GM12878 (cell line): ENCODE results near the gene GSK3A. TPM values are rescaled to one million over a fixed set of nuclear protein-coding genes. Genes with fewer than 3 reads are reported as not detected.

Experiments used
- ATAC-seq: fragments of 200-7000 bp; cut with Tn5 transposase; 3 replicates; pipeline ENCODE4 v1.9.1; 2020; ENCODE audit warnings: mild to moderate bottlenecking, moderate library complexity
- BruUV-seq: library from RNA; stranded (reverse); fragments of 400-500 nt; replicated peaks from 2 replicates; lab custom pipeline; 2021; lab: Mats Ljungman, UMichigan
- CTCF ChIA-PET: fragments of 300-600 bp; sonication (Branson Sonifier 250); formaldehyde crosslinking; extraction: SDS; loops from one replicate; lab custom pipeline; 2021; ENCODE audit warnings: inconsistent platforms; lab: Yijun Ruan, JAX
- POLR2A ChIA-PET: fragments of 350-600 bp; formaldehyde crosslinking; extraction: SDS; loops from one replicate; lab custom pipeline; 2021; ENCODE audit warnings: inconsistent platforms; lab: Charles Lee
- RAD21 ChIA-PET: fragments of 300-600 bp; sonication (Branson Sonifier 250); formaldehyde crosslinking; loops from one replicate; lab custom pipeline; 2023; ENCODE audit warnings: antibody characterized with exemption; ENCODE audit not compliant: unreplicated experiment; lab: Charles Lee
- SMC1A ChIA-PET: fragments of 300-600 bp; sonication (Branson Sonifier 250); formaldehyde crosslinking; loops from one replicate; lab custom pipeline; 2023; ENCODE audit not compliant: unreplicated experiment, uncharacterized antibody; lab: Charles Lee
- DNase-seq: peaks from one replicate; pipeline ENCODE4 v3.0.0-alpha.2; 2011; ENCODE audit warnings: low read depth, low spot score
- FAIRE-seq: peaks from 3 replicates; lab custom pipeline; 2011; peaks lifted over from hg19 to GRCh38; lab: Jason Lieb, UNC
- H2AFZ ChIP-seq: 2 replicates; pipeline ENCODE4 v1.6.0; 2011; ENCODE audit warnings: low read depth, low read length, control low read depth; ENCODE audit not compliant: control insufficient read depth
- H3K27ac ChIP-seq: 2 replicates; pipeline ENCODE4 v1.5.1; 2011; ENCODE audit warnings: control low read depth; ENCODE audit not compliant: control insufficient read depth, insufficient read depth
- H3K27me3 ChIP-seq, 2 experiments: replicated peaks in 1 of 2; 2 replicates each; pipeline versions ENCODE4 v1.6.0 to v1.6.1; 2011; ENCODE audit warnings: low read length in 1 of 2; ENCODE audit not compliant: control insufficient read depth in 2 of 2, insufficient read depth in 2 of 2
- H3K36me3 ChIP-seq, 2 experiments: 2 replicates each; pipeline ENCODE4 v1.5.1; 2011; ENCODE audit warnings: low read length in 1 of 2; ENCODE audit not compliant: control insufficient read depth in 2 of 2, insufficient read depth in 2 of 2
- H3K4me1 ChIP-seq: 2 replicates; pipeline ENCODE4 v1.6.1; 2011; ENCODE audit warnings: mild to moderate bottlenecking, low read length, moderate library complexity, mixed read lengths; ENCODE audit not compliant: control insufficient read depth, insufficient read depth
- H3K4me2 ChIP-seq: 2 replicates; pipeline ENCODE4 v1.6.0; 2011; ENCODE audit warnings: control low read depth; ENCODE audit not compliant: control insufficient read depth, insufficient read depth
- H3K4me3 ChIP-seq: fragments of 200-600 bp; sonication (generic); 2 replicates; pipeline ENCODE4 v1.5.1; 2016
- H3K79me2 ChIP-seq: 2 replicates; pipeline ENCODE4 v1.6.0; 2011; ENCODE audit warnings: low read length; ENCODE audit not compliant: control insufficient read depth, insufficient read depth
- H3K9ac ChIP-seq: 2 replicates; pipeline ENCODE4 v1.8.0; 2011; ENCODE audit warnings: low read length, control low read depth, mixed read lengths; ENCODE audit not compliant: control insufficient read depth, insufficient read depth
- H3K9me3 ChIP-seq: replicated peaks from 3 replicates; pipeline ENCODE4 v1.5.1; 2011; ENCODE audit warnings: mild to moderate bottlenecking, low read length; ENCODE audit not compliant: control insufficient read depth, insufficient read depth
- H4K20me1 ChIP-seq: 2 replicates; pipeline ENCODE4 v1.6.0; 2011; ENCODE audit not compliant: control insufficient read depth, insufficient read depth
- ASH2L ChIP-seq: fragments of 300-600, 200-600 bp; sonication (generic); IDR thresholded peaks from 2 replicates; pipeline ENCODE4 v1.6.1; 2017; ENCODE audit warnings: low read depth, mild to moderate bottlenecking, borderline replicate concordance
- CBX3 ChIP-seq: fragments of 200-600 bp; sonication (generic); IDR thresholded peaks from 2 replicates; pipeline ENCODE4 v1.6.1; 2016; ENCODE audit warnings: low read depth, borderline replicate concordance
- DPF2 ChIP-seq: fragments of 450-650 bp; IDR thresholded peaks from 2 replicates; pipeline ENCODE4 v1.6.1; 2017; ENCODE audit warnings: mild to moderate bottlenecking
- EED ChIP-seq: sonication (generic); IDR thresholded peaks from 2 replicates; pipeline ENCODE4 v1.6.1; 2016; ENCODE audit warnings: antibody characterized with exemption, low read depth
- HDAC2 ChIP-seq: fragments of 200-600 bp; sonication (generic); IDR thresholded peaks from 2 replicates; pipeline ENCODE4 v1.6.1; 2017
- LARP7 ChIP-seq: fragments of 450-650 bp; IDR thresholded peaks from 2 replicates; pipeline ENCODE4 v1.6.1; 2017; ENCODE audit warnings: mild to moderate bottlenecking
- MYC ChIP-seq: IDR thresholded peaks from 2 replicates; pipeline ENCODE4 v1.6.1; 2011; ENCODE audit warnings: mild to moderate bottlenecking, low read length, moderate library complexity, inconsistent platforms; ENCODE audit not compliant: insufficient read depth, insufficient replicate concordance, insufficient read length, severe bottlenecking
- NFIC ChIP-seq: IDR thresholded peaks from 2 replicates; pipeline ENCODE4 v1.6.1; 2012; ENCODE audit warnings: low read depth, mild to moderate bottlenecking, inconsistent platforms, low read length, moderate library complexity
- NRF1 ChIP-seq: conservative IDR thresholded peaks from 2 replicates; pipeline ENCODE4 v1.6.1; 2011; ENCODE audit warnings: mild to moderate bottlenecking, low read depth, low read length, improper control_type of control experiment
- RELA ChIP-seq: fragments of 450-650 bp; IDR thresholded peaks from 2 replicates; pipeline ENCODE4 v1.8.0; 2014; ENCODE audit warnings: borderline replicate concordance; ENCODE audit not compliant: partially characterized antibody
- SIN3A ChIP-seq: IDR thresholded peaks from 2 replicates; pipeline ENCODE4 v1.6.1; 2012; ENCODE audit warnings: low read depth, low read length, improper control_type of control experiment
- TBL1XR1 ChIP-seq: IDR thresholded peaks from 2 replicates; pipeline ENCODE4 v1.6.1; 2012; ENCODE audit warnings: low read depth, low read length, improper control_type of control experiment
- ZNF207 ChIP-seq: fragments of 450-650 bp; IDR thresholded peaks from 2 replicates; pipeline ENCODE4 v1.6.1; 2014; ENCODE audit warnings: antibody characterized with exemption, mild to moderate bottlenecking, borderline replicate concordance
- WGBS: methylation state at CpG from one replicate; pipeline ENCODE4 v1.1.6; 2016; ENCODE audit warnings: low lambda C conversion rate; ENCODE audit not compliant: insufficient replicate concordance, insufficient coverage; ENCODE audit errors: missing lambda C conversion rate; 5-methylcytosine and 5-hydroxymethylcytosine counted together
- in situ Hi-C: fragments of 300-500 bp; cut with MboI; formaldehyde crosslinking; loops from 9 replicates; pipeline ENCODE4 v1.14.3; 2018; ENCODE audit warnings: mixed read lengths
- intact Hi-C: fragments of 100-400 bp; cut with micrococcal nuclease; formaldehyde crosslinking; loops from one replicate; pipeline ENCODE4 v1.14.2; 2022; ENCODE audit not compliant: unreplicated experiment
- polyA plus RNA-seq, 11 experiments: library from polyadenylated mRNA; depleted of rRNA in 4 of 11; unstranded in 6 of 11; stranded (reverse) in 5 of 11; fragments of >200 nt; fragmentation: Nextera tagmentation in 4 of 11; fragmentation: Illumina TruSeq in 1 of 11; extraction: Ambion mirVana in 4 of 11; extraction: Trizol in 1 of 11; gene quantifications; 1 replicate in 1 of 11; 2 replicates in 10 of 11; pipeline versions ENCODE4 v1.2.1 to v1.2.3, GENCODE V29; 2011 to 2016; ENCODE audit warnings: inconsistent platforms in 2 of 11, missing spikeins in 2 of 11, low read depth in 1 of 11
- total RNA-seq, 4 experiments: library from RNA; depleted of rRNA in 3 of 4; stranded (reverse); fragments of >200 nt in 3 of 4; fragmentation: Illumina TruSeq in 1 of 4; extraction: Trizol in 1 of 4; gene quantifications; 2 replicates each; pipeline versions ENCODE4 v1.2.1 to v1.2.3, GENCODE V29; 2013 to 2021
- TF ChIP-seq, protein P1 (sequence below): fragments of 450-650 bp; IDR thresholded peaks from 2 replicates; pipeline ENCODE4 v1.6.1; 2017; ENCODE audit warnings: borderline replicate concordance
- TF ChIP-seq, protein P2 (sequence below): fragments of 450-650 bp; IDR thresholded peaks from 2 replicates; pipeline ENCODE4 v1.6.1; 2016; ENCODE audit warnings: mild to moderate bottlenecking
- TF ChIP-seq, protein P3 (sequence below): IDR thresholded peaks from 2 replicates; pipeline ENCODE4 v1.6.1; 2011; ENCODE audit warnings: mild to moderate bottlenecking, low read depth, low read length, moderate library complexity; ENCODE audit not compliant: insufficient replicate concordance
- TF ChIP-seq, protein P4 (sequence below): fragments of 450-650 bp; formaldehyde crosslinking; IDR thresholded peaks from 2 replicates; pipeline ENCODE4 v1.5.0; 2022; ENCODE audit warnings: mild to moderate bottlenecking, missing genetic modification characterization

GSK3A gene
- total and polyA plus RNA-seq, 10 of the 15 experiments (the other 5 are each of a cell fraction or from before 2014, with no cell fraction given): 1.00 to 47.9 (median 15.2) TPM

DNA sequence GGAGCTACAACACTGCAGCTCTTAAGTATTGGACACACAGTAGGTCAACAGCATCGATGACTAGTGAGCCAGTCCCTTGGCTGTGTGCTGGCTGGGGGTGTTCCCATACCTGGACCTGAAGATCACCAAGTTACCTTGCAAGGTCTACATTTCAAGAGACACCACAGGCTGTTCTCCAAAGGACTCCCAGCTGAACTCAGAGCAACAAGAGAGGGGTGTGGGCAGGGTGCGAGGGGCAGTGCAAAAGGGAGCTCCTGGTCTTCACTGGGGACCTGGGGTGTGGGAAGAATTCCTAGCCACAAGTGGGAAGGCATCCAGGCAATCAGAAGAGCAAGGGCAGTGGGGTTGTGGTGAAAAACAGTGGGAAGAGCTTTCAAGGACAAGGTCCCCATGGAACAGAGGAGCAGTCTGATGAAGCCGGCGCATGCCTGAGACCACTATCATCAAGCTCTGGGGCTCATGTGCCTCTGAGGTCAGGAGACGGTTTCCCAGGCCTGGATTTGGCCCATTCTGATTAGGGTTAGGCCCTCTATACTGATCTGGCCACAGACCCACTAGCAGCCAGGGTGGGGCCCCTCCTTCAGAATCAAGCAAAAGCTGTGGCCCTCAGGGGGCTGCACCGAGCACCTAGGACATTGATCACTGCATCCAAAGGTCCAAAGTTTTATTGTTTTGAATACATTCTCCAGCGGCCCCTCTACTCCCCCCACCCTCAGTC, 4.7 kb upstream of the GSK3A start:
- H3K4me3 ChIP-seq: no peak overlapping the region
- peaks cover 15% of the 10 kb centered on the region for H3K4me1 ChIP-seq
- H3K9me3 ChIP-seq: no peaks in the 10 kb centered on the region
- ChIA-PET RAD21 (interaction anchor here (1.4 to 6.0 kb wide), 3 partner anchors 23 to 49 kb away, joined by 3 to 82 read pairs (median 11); partner anchors contain the start of gene CIC), CTCF (interaction anchor here (0.7 to 6.7 kb wide), 7 partner anchors 9 to 115 kb away, joined by 3 to 111 read pairs (median 3); partner anchors contain the start of gene POU2F2), SMC1A (interaction anchor here (1.0 to 6.3 kb wide), 6 partner anchors 11 to 115 kb away, joined by 4 to 70 read pairs (median 5); partner anchors contain the start of gene POU2F2), POLR2A (interaction anchor here (0.9 to 6.7 kb wide), 4 partner anchors 8 to 124 kb away, joined by 3 to 51 read pairs (median 4); no protein-coding TSS in a partner anchor)
- in situ Hi-C loops: no loop called here
- no peaks in the 10 kb centered on the region for H3K27me3 ChIP-seq
- H3K9ac ChIP-seq: no peak overlapping the region
- DNase-seq (no peak), ATAC-seq (no peak), FAIRE-seq (no peak)
- BruUV-seq: no TSS peak
- no peak overlapping the region for H2AFZ ChIP-seq
- WGBS: 85% methylated on average over 7 of the region's 7 CpGs
- intact Hi-C loops: no loop called here
- H3K27ac ChIP-seq: no peak overlapping the region
- H3K36me3 ChIP-seq: peaks cover 0 to 7% of the 10 kb centered on the region in 2 experiments; a peak in 2 of 4 replicates
- no peaks in the 10 kb centered on the region for H4K20me1 ChIP-seq
- H3K79me2 ChIP-seq: peaks cover 24% of the 10 kb centered on the region
- no peak overlapping the region for H3K4me2 ChIP-seq
- TF ChIP-seq TBL1XR1 (no peak), NRF1 (no peak), EED (no peak), ZNF207 (no peak), LARP7 (no peak), MYC (no peak), CBX3 (no peak), DPF2 (no peak), SIN3A (no peak), RELA (no peak), ASH2L (no peak), NFIC (no peak), HDAC2 (no peak)
- TF ChIP-seq, protein P1, sequence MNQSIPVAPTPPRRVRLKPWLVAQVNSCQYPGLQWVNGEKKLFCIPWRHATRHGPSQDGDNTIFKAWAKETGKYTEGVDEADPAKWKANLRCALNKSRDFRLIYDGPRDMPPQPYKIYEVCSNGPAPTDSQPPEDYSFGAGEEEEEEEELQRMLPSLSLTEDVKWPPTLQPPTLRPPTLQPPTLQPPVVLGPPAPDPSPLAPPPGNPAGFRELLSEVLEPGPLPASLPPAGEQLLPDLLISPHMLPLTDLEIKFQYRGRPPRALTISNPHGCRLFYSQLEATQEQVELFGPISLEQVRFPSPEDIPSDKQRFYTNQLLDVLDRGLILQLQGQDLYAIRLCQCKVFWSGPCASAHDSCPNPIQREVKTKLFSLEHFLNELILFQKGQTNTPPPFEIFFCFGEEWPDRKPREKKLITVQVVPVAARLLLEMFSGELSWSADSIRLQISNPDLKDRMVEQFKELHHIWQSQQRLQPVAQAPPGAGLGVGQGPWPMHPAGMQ: no peak
- TF ChIP-seq, protein P2, sequence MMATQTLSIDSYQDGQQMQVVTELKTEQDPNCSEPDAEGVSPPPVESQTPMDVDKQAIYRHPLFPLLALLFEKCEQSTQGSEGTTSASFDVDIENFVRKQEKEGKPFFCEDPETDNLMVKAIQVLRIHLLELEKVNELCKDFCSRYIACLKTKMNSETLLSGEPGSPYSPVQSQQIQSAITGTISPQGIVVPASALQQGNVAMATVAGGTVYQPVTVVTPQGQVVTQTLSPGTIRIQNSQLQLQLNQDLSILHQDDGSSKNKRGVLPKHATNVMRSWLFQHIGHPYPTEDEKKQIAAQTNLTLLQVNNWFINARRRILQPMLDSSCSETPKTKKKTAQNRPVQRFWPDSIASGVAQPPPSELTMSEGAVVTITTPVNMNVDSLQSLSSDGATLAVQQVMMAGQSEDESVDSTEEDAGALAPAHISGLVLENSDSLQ: no peak
- TF ChIP-seq, protein P3, sequence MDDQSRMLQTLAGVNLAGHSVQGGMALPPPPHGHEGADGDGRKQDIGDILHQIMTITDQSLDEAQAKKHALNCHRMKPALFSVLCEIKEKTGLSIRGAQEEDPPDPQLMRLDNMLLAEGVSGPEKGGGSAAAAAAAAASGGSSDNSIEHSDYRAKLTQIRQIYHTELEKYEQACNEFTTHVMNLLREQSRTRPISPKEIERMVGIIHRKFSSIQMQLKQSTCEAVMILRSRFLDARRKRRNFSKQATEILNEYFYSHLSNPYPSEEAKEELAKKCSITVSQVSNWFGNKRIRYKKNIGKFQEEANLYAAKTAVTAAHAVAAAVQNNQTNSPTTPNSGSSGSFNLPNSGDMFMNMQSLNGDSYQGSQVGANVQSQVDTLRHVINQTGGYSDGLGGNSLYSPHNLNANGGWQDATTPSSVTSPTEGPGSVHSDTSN: no peak
- TF ChIP-seq, protein P4, sequence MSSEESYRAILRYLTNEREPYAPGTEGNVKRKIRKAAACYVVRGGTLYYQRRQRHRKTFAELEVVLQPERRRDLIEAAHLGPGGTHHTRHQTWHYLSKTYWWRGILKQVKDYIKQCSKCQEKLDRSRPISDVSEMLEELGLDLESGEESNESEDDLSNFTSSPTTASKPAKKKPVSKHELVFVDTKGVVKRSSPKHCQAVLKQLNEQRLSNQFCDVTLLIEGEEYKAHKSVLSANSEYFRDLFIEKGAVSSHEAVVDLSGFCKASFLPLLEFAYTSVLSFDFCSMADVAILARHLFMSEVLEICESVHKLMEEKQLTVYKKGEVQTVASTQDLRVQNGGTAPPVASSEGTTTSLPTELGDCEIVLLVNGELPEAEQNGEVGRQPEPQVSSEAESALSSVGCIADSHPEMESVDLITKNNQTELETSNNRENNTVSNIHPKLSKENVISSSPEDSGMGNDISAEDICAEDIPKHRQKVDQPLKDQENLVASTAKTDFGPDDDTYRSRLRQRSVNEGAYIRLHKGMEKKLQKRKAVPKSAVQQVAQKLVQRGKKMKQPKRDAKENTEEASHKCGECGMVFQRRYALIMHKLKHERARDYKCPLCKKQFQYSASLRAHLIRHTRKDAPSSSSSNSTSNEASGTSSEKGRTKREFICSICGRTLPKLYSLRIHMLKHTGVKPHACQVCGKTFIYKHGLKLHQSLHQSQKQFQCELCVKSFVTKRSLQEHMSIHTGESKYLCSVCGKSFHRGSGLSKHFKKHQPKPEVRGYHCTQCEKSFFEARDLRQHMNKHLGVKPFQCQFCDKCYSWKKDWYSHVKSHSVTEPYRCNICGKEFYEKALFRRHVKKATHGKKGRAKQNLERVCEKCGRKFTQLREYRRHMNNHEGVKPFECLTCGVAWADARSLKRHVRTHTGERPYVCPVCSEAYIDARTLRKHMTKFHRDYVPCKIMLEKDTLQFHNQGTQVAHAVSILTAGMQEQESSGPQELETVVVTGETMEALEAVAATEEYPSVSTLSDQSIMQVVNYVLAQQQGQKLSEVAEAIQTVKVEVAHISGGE (CRISPR knock-in tag): no peak
